Right lobe of liver (tissue), 6 donors: ENCODE data around the gene ARIH1. TPM values are rescaled to one million over a fixed set of nuclear protein-coding genes. Genes with fewer than 3 reads are reported as not detected.
A peak's percentile ranks its signal among the peaks of the same experiment; 100 is the strongest.

Source experiments
- ATAC-seq, 4 donors: fragments of 200-7000 bp; cut with Tn5 transposase; one replicate each; pipeline ENCODE4 v1.9.1; 2020; ENCODE audit warnings: mild to moderate bottlenecking in 4 of 4, moderate library complexity in 4 of 4
- DNase-seq, 3 donors: peaks; one replicate each; pipeline ENCODE4 v3.0.0-alpha.2; 2020
- H3K27ac ChIP-seq, 3 donors: fragments of 200-600 bp; one replicate each; pipeline ENCODE4 v1.8.0; 2022
- H3K27me3 ChIP-seq, 2 donors: fragments of 200-600 bp; one replicate each; pipeline ENCODE4 v1.8.0; 2022
- H3K36me3 ChIP-seq, 4 donors: fragments of 200-600 bp; sonication (generic) in 1 of 4; one replicate each; pipeline versions ENCODE4 v1.5.1 to v1.8.0; 2017 to 2022; ENCODE audit warnings: control low read depth in 1 of 4
- H3K4me1 ChIP-seq, 4 donors: fragments of 200-600 bp; sonication (generic) in 1 of 4; one replicate each; pipeline versions ENCODE4 v1.5.1 to v1.8.0; 2017 to 2022; ENCODE audit warnings: control low read depth in 1 of 4
- H3K4me3 ChIP-seq, 3 donors: fragments of 200-600 bp; one replicate each; pipeline ENCODE4 v1.8.0; 2022
- H3K9me3 ChIP-seq, 4 donors: fragments of 200-600 bp; sonication (generic) in 1 of 4; one replicate each; pipeline versions ENCODE4 v1.5.1 to v1.8.0; 2017 to 2022; ENCODE audit warnings: control low read depth in 1 of 4
- POLR2A ChIP-seq: fragments of 450-650 bp; IDR thresholded peaks from one replicate; pipeline ENCODE4 v1.6.1; 2017; ENCODE audit warnings: antibody characterized with exemption, mild to moderate bottlenecking
- WGBS: methylation state at CpG from one replicate; pipeline ENCODE4 v1.1.6; 2018; ENCODE audit warnings: low coverage, low lambda C conversion rate; ENCODE audit not compliant: insufficient coverage; ENCODE audit errors: missing lambda C conversion rate; 5-methylcytosine and 5-hydroxymethylcytosine counted together
- intact Hi-C, 2 donors: fragments of 100-400 bp; cut with DNase I; formaldehyde crosslinking; loops; one replicate each; pipeline versions ENCODE4 v1.11.2 to v1.14.1; 2022
- total RNA-seq, 6 experiments: library from RNA; depleted of rRNA in 2 of 6; stranded (reverse); fragments of >200 nt in 2 of 6; fragmentation: NEBNext Ultra II Directional in 3 of 6; extraction: Animal tissue kit (Norgen Biotek cat#: 25700) in 3 of 6; gene quantifications; one replicate each; pipeline versions ENCODE4 v1.1.0 to v1.2.4, GENCODE V29; 2016 to 2023
- TF ChIP-seq, protein P1 (sequence below), 4 donors: fragments of 200-600 bp in 3 of 4; fragments of 450-650 bp in 1 of 4; IDR thresholded peaks; one replicate each; pipeline versions ENCODE4 v1.5.1 to v1.8.0; 2016 to 2022; ENCODE audit warnings: antibody characterized with exemption in 4 of 4, mild to moderate bottlenecking in 2 of 4
- donor health status: DM: no; HTN: yes; CAD: no.
- donor health status: DM: no; HTN: no; CAD: no.
- donor health status: DM: no; HTN: no; CAD: no.
- donor health status: DM: no; HTN: yes; CAD: no.
- donor health status: DM: no; HTN: yes; CAD: no.

ARIH1 gene
- total RNA-seq, 6 experiments from 2014 or later, result 19.3 to 84.7 (median 69.9) TPM

DNA sequence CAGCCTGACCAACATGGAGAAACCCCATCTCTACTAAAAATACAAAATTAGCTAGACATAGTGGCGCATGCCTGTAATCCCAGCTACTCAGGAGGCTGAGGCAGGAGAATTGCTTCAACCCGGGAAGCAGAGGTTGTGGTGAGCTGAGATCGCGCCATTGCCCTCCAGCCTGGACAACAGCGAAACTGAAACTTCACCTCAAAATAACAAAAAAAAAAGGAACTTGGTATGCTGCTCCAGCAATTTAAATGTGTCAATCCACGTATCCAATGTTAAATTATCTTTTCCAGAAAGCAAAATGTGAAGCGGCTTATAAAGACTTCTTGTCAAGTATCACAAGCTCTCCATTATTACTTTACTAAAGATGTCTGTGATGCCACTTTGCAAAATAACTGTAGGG is 9.9 kb upstream of the ARIH1 start:
- ATAC-seq, result no peak
- peaks cover 0 to 3% (median 0%) of the 10 kb centered on the region in 4 donors for H3K4me1 ChIP-seq
- no peaks in the 10 kb centered on the region for H3K36me3 ChIP-seq
- no peak for DNase-seq
- no peak overlapping the region for H3K4me3 ChIP-seq
- TF ChIP-seq, protein P1, sequence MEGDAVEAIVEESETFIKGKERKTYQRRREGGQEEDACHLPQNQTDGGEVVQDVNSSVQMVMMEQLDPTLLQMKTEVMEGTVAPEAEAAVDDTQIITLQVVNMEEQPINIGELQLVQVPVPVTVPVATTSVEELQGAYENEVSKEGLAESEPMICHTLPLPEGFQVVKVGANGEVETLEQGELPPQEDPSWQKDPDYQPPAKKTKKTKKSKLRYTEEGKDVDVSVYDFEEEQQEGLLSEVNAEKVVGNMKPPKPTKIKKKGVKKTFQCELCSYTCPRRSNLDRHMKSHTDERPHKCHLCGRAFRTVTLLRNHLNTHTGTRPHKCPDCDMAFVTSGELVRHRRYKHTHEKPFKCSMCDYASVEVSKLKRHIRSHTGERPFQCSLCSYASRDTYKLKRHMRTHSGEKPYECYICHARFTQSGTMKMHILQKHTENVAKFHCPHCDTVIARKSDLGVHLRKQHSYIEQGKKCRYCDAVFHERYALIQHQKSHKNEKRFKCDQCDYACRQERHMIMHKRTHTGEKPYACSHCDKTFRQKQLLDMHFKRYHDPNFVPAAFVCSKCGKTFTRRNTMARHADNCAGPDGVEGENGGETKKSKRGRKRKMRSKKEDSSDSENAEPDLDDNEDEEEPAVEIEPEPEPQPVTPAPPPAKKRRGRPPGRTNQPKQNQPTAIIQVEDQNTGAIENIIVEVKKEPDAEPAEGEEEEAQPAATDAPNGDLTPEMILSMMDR (IDR thresholded peaks at IDR 0.05), result no peak
- TF ChIP-seq POLR2A, result no peak
- no peaks in the 10 kb centered on the region for H3K9me3 ChIP-seq
- no peaks in the 10 kb centered on the region for H3K27me3 ChIP-seq
- intact Hi-C loops, result no loop called here
- no peak overlapping the region for H3K27ac ChIP-seq
- 82% methylated on average over 7 of the region's 7 CpGs for WGBS

DNA sequence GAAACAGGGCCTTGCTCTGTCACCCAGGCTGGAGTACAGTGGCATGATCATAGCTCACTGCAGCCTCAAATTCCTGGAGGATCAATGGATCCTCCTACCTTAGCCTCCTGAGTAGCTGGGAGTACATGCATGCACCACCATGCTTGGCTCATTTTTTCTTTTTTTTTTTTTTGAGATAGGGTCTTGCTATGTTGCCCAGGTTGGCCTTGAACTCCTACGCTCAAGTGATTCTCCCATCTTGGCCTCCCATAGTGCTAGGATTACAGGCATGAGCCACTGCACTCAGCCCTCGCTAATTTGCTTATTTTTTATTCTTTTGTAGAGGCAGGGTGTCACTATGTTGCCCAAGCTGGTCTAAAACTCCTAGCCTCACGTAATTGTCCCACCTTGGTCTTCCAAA is 6.0 kb upstream of the ARIH1 start:
- no peak overlapping the region for H3K4me3 ChIP-seq
- no peak for TF ChIP-seq POLR2A
- TF ChIP-seq, protein P1 (IDR thresholded peaks at IDR 0.05), result no peak
- 94% methylated on average over 3 of the region's 3 CpGs for WGBS
- peaks cover 0 to 5% (median 0%) of the 10 kb centered on the region in 4 donors for H3K36me3 ChIP-seq
- DNase-seq, result no peak
- no peak overlapping the region for H3K27ac ChIP-seq
- H3K4me1 ChIP-seq, result peaks cover 0 to 7% (median 2%) of the 10 kb centered on the region in 4 donors
- H3K27me3 ChIP-seq, result no peaks in the 10 kb centered on the region
- no peaks in the 10 kb centered on the region for H3K9me3 ChIP-seq
- intact Hi-C loops, result no loop called here
- ATAC-seq, result no peak

DNA sequence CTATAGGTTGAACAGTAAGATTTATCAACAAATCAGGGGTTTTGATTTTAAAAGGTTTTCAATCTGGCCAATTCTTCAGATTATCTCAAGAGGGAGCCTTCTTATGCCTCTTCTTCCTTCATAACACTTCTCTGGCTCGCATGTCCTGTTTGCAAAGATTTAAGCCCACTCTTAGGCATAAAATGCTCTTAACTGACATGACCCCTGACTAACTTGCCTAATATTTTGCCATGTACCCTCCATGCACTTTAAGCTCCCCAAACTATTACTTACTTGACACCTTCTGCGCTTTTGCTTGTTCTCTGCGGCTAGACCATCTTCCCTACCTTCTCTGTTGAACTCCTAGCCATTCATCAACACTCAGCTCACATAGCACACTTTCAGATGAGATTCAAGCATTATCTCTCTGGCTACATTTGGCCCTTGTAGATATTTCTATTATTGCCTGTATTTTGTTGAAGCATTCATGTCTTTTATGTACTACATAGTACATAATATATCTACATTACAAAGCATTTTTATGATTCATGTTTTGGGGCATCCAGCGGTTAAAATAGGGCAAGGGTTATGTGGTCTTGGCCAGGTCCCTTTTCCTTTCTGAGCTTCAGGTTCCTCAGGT is 1.0 kb upstream of the ARIH1 start:
- ATAC-seq (no peak), DNase-seq (no peak)
- peak overlapping the region; percentile 68 to 84 (median 74) for H3K4me3 ChIP-seq
- peaks cover 0 to 5% (median 0%) of the 10 kb centered on the region in 4 donors for H3K36me3 ChIP-seq
- TF ChIP-seq POLR2A, result no peak
- TF ChIP-seq, protein P1 (IDR thresholded peaks at IDR 0.05), result no peak
- 44% methylated on average over 3 of the region's 4 CpGs for WGBS
- no peaks in the 10 kb centered on the region for H3K9me3 ChIP-seq
- H3K27ac ChIP-seq, result peak overlapping the region; percentile 98 to 100 (median 100)
- peaks cover 0 to 27% (median 7%) of the 10 kb centered on the region in 4 donors for H3K4me1 ChIP-seq
- H3K27me3 ChIP-seq, result no peaks in the 10 kb centered on the region
- intact Hi-C loops, result no loop called here

DNA sequence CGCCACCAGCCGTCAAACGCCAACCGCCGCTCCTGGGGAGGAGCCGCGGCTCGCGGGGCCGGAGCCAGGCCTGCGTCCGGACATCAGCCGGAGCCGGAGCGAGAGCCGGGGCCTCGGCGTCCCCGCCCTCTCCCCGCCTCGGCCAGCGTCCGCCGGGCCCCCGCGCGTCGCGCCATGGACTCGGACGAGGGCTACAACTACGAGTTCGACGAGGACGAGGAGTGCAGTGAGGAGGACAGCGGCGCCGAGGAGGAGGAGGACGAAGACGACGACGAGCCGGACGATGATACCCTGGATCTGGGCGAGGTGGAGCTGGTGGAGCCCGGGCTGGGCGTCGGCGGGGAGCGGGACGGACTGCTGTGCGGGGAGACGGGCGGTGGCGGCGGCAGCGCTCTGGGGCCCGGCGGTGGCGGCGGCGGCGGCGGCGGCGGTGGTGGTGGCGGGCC is 359 bp downstream of the ARIH1 start:
- intact Hi-C loops, result no loop called here
- TF ChIP-seq, protein P1 (IDR thresholded peaks at IDR 0.05), result no peak
- no peak for TF ChIP-seq POLR2A

More for the DNA sequence above, 359 bp downstream of the ARIH1 start:
- DNase-seq, result peak in 1 of 3 donors; percentile 52
- ATAC-seq, result peak in 1 of 4 donors; percentile 3
- H3K4me1 ChIP-seq, result peaks cover 0 to 31% (median 7%) of the 10 kb centered on the region in 4 donors
- 2% methylated on average over 24 of the region's 67 CpGs for WGBS
- H3K27ac ChIP-seq, result peak overlapping the region; percentile 98 to 100 (median 100)
- H3K36me3 ChIP-seq, result peaks cover 0 to 6% (median 0%) of the 10 kb centered on the region in 4 donors
- no peaks in the 10 kb centered on the region for H3K9me3 ChIP-seq
- no peaks in the 10 kb centered on the region for H3K27me3 ChIP-seq
- peak overlapping the region; percentile 68 to 84 (median 74) for H3K4me3 ChIP-seq
